Right lung (tissue), 5 donors: ENCODE results near the gene PLCB2. TPM values are rescaled to one million over a fixed set of nuclear protein-coding genes. Genes with fewer than 3 reads are reported as not detected.

Source experiments
- polyA plus RNA-seq, 5 donors: library from polyadenylated mRNA; unstranded; fragments of 120-200 nt; gene quantifications; one replicate each; pipeline versions ENCODE4 v1.2.1 to v1.2.3, GENCODE V29; 2013; ENCODE audit warnings: inconsistent platforms in 1 of 5, low replicate concordance in 1 of 5; ENCODE audit not compliant: insufficient read length in 5 of 5, insufficient read depth in 1 of 5

Gene PLCB2
- polyA plus RNA-seq, 5 donors: 10.1 to 20.7 (median 16.4) TPM

Other genes starting within 250 kb of the PLCB2 start
- gene BMF, start 199.1 kb downstream of the PLCB2 start, polyA plus RNA-seq: 10 to 100 TPM; 43.9 to 55.6 (median 44.3) TPM
- 10 to 100 TPM; 19.0 to 58.1 (median 38.9) TPM for gene BUB1B, start 146.9 kb downstream of the PLCB2 start, polyA plus RNA-seq
- gene PAK6, start 68.9 kb downstream of the PLCB2 start, polyA plus RNA-seq: 1 to 10 TPM; 4.8 to 8.8 (median 6.0) TPM
- gene ANKRD63, start 24.9 kb downstream of the PLCB2 start, polyA plus RNA-seq: not detected
- gene INAFM2, start 15.8 kb upstream of the PLCB2 start, polyA plus RNA-seq: 10 to 100 TPM; 20.8 to 26.1 (median 22.0) TPM
- 1 to 10 TPM; 5.1 to 9.7 (median 6.2) TPM for gene CCDC9B, start 33.0 kb upstream of the PLCB2 start, polyA plus RNA-seq
- gene PHGR1, start 43.1 kb upstream of the PLCB2 start, polyA plus RNA-seq: 1 to 10 TPM in 1 of 5 donors, not detected in 4; 1.8 TPM
- 1 to 10 TPM; 1.1 to 3.3 (median 1.4) TPM for gene DISP2, start 50.3 kb upstream of the PLCB2 start, polyA plus RNA-seq
- gene KNSTRN, start 74.8 kb upstream of the PLCB2 start, polyA plus RNA-seq: 10 to 100 TPM; 22.7 to 48.8 (median 33.0) TPM
- gene IVD, start 97.9 kb upstream of the PLCB2 start, polyA plus RNA-seq: 100 to 1,000 TPM in 3 of 5 donors, 10 to 100 TPM in 2; 87.7 to 120 (median 113) TPM
- gene BAHD1, start 133.0 kb upstream of the PLCB2 start, polyA plus RNA-seq: 10 to 100 TPM; 10.4 to 16.6 (median 13.5) TPM
- gene CHST14, start 163.0 kb upstream of the PLCB2 start, polyA plus RNA-seq: 10 to 100 TPM; 31.6 to 48.8 (median 39.3) TPM